MM.1S (cell line): ENCODE results near the gene TRIM75.

ENCODE experiments used
- DNase-seq: peaks from one replicate; pipeline ENCODE4 v3.0.0-alpha.2; 2015
- H2AFZ ChIP-seq: fragments of 300-600 bp; sonication (generic); 2 replicates; pipeline ENCODE4 v1.6.0; 2016; ENCODE audit warnings: antibody characterized with exemption, low read length
- H3F3A ChIP-seq: fragments of 300-600 bp; sonication (generic); 2 replicates; pipeline ENCODE4 v1.6.1; 2016; ENCODE audit warnings: mild to moderate bottlenecking, antibody characterized with exemption, low read length, moderate library complexity, mixed read lengths; ENCODE audit not compliant: insufficient read depth
- H3K27ac ChIP-seq: fragments of 300-600 bp; sonication (generic); 2 replicates; pipeline ENCODE4 v1.5.1; 2016; ENCODE audit warnings: mild to moderate bottlenecking, low read length
- H3K27me3 ChIP-seq: fragments of 300-600 bp; sonication (generic); replicated peaks from 2 replicates; pipeline ENCODE4 v1.6.0; 2016; ENCODE audit warnings: low read length; ENCODE audit not compliant: insufficient read depth
- H3K36me3 ChIP-seq: fragments of 300-600 bp; sonication (generic); replicated peaks from 2 replicates; pipeline ENCODE4 v1.6.1; 2016; ENCODE audit warnings: mild to moderate bottlenecking, low read length, mixed read lengths; ENCODE audit not compliant: insufficient read depth
- H3K4me1 ChIP-seq: fragments of 300-600 bp; sonication (generic); 2 replicates; pipeline ENCODE4 v1.6.1; 2016; ENCODE audit warnings: low read length, mixed read lengths
- H3K4me2 ChIP-seq: fragments of 300-600 bp; sonication (generic); 2 replicates; pipeline ENCODE4 v1.6.0; 2016; ENCODE audit warnings: low read depth, low read length
- H3K4me3 ChIP-seq: fragments of 300-600 bp; sonication (generic); 2 replicates; pipeline ENCODE4 v1.5.1; 2016; ENCODE audit warnings: low read length, mixed read lengths
- H3K79me2 ChIP-seq: fragments of 300-600 bp; sonication (generic); 2 replicates; pipeline ENCODE4 v1.6.1; 2016; ENCODE audit warnings: mixed run types, low read length, mixed read lengths
- H3K9ac ChIP-seq: fragments of 300-600 bp; sonication (generic); 2 replicates; pipeline ENCODE4 v1.6.1; 2016; ENCODE audit warnings: low read length, mixed read lengths
- H3K9me2 ChIP-seq: fragments of 300-600 bp; sonication (generic); replicated peaks from 2 replicates; pipeline ENCODE4 v1.6.1; 2016; ENCODE audit warnings: mild to moderate bottlenecking, low read length, mixed read lengths; ENCODE audit not compliant: insufficient read depth
- H3K9me3 ChIP-seq: fragments of 300-600 bp; sonication (generic); replicated peaks from 2 replicates; pipeline ENCODE4 v1.6.1; 2016; ENCODE audit warnings: mild to moderate bottlenecking, low read length, mixed read lengths; ENCODE audit not compliant: insufficient read depth
- H4K20me1 ChIP-seq: fragments of 300-600 bp; sonication (generic); 2 replicates; pipeline ENCODE4 v1.6.1; 2016; ENCODE audit warnings: mild to moderate bottlenecking, low read length, moderate library complexity, mixed read lengths; ENCODE audit not compliant: insufficient read depth
- EZH2 ChIP-seq: fragments of 300-600 bp; sonication (generic); optimal IDR thresholded peaks from 2 replicates; pipeline ENCODE3; 2017; ENCODE audit warnings: low read depth, mild to moderate bottlenecking, antibody characterized with exemption, low read length, mixed read lengths
- EZH2phosphoT487 ChIP-seq: fragments of 300-600 bp; sonication (generic); IDR thresholded peaks from 2 replicates; pipeline ENCODE4 v1.6.1; 2018; ENCODE audit warnings: antibody characterized with exemption, low read length
- TF ChIP-seq, protein P1 (sequence below): fragments of 300-600 bp; sonication (generic); IDR thresholded peaks from 2 replicates; pipeline ENCODE4 v1.5.1; 2016; ENCODE audit warnings: antibody characterized with exemption, low read length, mixed read lengths

The TRIM75 gene

DNA sequence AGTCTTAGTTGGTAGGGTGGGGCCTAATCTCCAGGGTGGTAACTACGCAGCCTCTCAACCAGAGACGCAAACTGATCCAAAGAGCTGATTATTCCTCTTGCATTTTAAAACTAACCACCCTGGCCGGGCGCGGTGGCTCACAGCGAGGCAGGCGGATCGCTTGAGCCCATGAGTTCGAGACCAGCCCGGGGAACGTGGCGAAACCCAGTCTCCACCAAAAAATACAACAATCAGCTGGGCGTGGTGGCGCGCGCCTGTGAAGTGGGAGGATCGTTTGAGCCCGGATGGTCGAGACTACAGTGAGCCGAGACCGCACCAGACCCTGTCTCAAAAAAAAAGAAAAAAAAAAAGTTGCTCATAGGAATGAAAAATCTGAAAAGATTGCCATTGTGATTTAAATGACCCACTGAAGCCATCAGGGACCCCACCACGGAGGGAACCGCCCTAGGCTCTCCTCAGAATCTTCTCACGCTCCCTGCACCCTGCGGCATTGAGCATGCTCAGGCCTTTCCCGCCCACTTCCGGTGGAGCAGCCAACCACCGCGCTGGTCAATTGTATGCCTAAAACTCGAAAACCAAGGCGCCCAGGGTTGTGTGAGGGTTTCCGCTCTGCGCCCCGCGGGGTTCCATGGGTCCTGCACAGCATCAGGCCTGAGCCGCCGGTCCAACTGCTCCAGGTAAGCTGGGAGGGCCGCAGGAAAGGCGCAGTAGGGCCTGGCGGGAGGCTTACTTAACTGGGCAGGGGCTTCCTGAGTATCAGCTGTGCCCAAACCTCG, 22.0 kb upstream of the TRIM75 start, which contains the start of gene TRIM60:
Gene TRIM60 (plus strand): TSS at position 564 of the 776 bp plus-strand sequence. CDS start 8,074 bp downstream, outside the sequence.
- Histone ChIP-seq H3K4me1 (peaks cover 8% of the 10 kb centered on the region), H3K9me3 (no peaks in the 10 kb centered on the region), H3K4me2 (no peak within 1 kb of the TSS), H3K27ac (no peak within 1 kb of the TSS), H3K4me3 (no peak within 1 kb of the TSS), H2AFZ (no peak within 1 kb of the TSS), H3K9me2 (no peaks in the 10 kb centered on the region), H3F3A (0 out of 2 replicates have a peak, but pooled peaks cover 6% of the 10 kb centered on the region), H3K79me2 (no peaks in the 10 kb centered on the region), H4K20me1 (no peaks in the 10 kb centered on the region), H3K36me3 (no peaks in the 10 kb centered on the region), H3K9ac (no peak within 1 kb of the TSS), H3K27me3 (no peaks in the 10 kb centered on the region)
- no peak for TF ChIP-seq EZH2phosphoT487
- TF ChIP-seq, protein P1, sequence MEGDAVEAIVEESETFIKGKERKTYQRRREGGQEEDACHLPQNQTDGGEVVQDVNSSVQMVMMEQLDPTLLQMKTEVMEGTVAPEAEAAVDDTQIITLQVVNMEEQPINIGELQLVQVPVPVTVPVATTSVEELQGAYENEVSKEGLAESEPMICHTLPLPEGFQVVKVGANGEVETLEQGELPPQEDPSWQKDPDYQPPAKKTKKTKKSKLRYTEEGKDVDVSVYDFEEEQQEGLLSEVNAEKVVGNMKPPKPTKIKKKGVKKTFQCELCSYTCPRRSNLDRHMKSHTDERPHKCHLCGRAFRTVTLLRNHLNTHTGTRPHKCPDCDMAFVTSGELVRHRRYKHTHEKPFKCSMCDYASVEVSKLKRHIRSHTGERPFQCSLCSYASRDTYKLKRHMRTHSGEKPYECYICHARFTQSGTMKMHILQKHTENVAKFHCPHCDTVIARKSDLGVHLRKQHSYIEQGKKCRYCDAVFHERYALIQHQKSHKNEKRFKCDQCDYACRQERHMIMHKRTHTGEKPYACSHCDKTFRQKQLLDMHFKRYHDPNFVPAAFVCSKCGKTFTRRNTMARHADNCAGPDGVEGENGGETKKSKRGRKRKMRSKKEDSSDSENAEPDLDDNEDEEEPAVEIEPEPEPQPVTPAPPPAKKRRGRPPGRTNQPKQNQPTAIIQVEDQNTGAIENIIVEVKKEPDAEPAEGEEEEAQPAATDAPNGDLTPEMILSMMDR, result no peak
- no peak for TF ChIP-seq EZH2
- no peak for DNase-seq

DNA sequence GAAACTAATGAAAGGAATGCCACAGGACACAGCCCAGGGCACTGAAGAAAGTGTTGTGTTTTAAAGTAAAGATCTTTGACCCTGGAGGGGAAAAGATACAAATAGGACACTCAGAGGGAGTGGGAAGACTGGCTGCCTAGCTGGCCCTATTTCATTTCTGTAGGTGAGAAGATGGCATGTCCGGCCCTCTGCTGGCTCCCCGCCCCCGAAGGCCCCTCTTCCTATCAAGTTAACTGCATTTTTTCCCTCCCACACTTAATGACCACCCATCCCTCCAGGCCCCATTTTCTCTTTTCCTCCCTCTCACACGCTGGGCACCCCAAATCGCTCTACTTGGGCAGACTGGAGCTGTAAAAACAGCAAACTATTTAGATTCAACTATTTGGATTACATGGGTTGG, 5.5 kb upstream of the TRIM75 start:
- TF ChIP-seq EZH2phosphoT487 (no peak), EZH2 (no peak)
- TF ChIP-seq, protein P1, result no peak
- no peaks in the 10 kb centered on the region for H3K9me2 ChIP-seq
- H3K36me3 ChIP-seq, result no peaks in the 10 kb centered on the region
- no peak overlapping the region for H2AFZ ChIP-seq
- H3F3A ChIP-seq, result no peaks in the 10 kb centered on the region
- no peak for DNase-seq
- H3K27ac ChIP-seq, result no peak overlapping the region
- H3K9me3 ChIP-seq, result no peaks in the 10 kb centered on the region
- H3K4me1 ChIP-seq, result no peaks in the 10 kb centered on the region
- no peak overlapping the region for H3K4me3 ChIP-seq
- no peaks in the 10 kb centered on the region for H3K27me3 ChIP-seq
- no peaks in the 10 kb centered on the region for H4K20me1 ChIP-seq
- H3K4me2 ChIP-seq, result no peak overlapping the region
- H3K79me2 ChIP-seq, result no peaks in the 10 kb centered on the region
- H3K9ac ChIP-seq, result no peak overlapping the region

DNA sequence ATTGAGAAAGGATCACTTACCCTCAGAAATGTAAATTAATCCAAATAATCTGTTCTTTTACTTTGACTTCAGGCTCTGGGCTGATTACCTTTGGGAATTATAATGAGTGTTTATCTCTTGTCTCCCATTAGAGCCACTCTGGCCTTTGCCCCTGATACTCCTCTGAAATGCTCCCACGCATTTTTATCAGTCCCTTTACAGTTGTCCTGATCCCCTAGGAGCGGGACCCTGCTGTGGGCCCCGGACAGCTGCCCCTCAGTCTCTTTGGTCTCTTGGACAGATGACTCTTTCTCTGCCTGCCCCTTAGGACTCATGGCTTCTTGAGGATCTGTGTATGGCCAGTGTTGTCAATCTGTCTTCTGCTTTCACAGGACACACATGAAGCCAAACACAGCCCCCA, 1.0 kb upstream of the TRIM75 start:
- Histone ChIP-seq H3K4me3 (no peak overlapping the region), H3K9me2 (no peaks in the 10 kb centered on the region), H3K9me3 (no peaks in the 10 kb centered on the region), H3K27me3 (no peaks in the 10 kb centered on the region), H3K4me1 (no peaks in the 10 kb centered on the region), H3K79me2 (no peaks in the 10 kb centered on the region), H3K9ac (no peak overlapping the region), H3F3A (no peaks in the 10 kb centered on the region), H3K4me2 (no peak overlapping the region), H2AFZ (no peak overlapping the region), H3K27ac (no peak overlapping the region), H4K20me1 (no peaks in the 10 kb centered on the region), H3K36me3 (no peaks in the 10 kb centered on the region)
- DNase-seq, result no peak
- TF ChIP-seq EZH2, result no peak
- TF ChIP-seq, protein P1, result no peak
- no peak for TF ChIP-seq EZH2phosphoT487
